ENCODE results near the gene AGPS. TPM values are rescaled to one million over a fixed set of nuclear protein-coding genes. Genes with fewer than 3 reads are reported as not detected.
A peak's percentile ranks its signal among the peaks of the same experiment; 100 is the strongest.

Gene AGPS
- total and polyA plus RNA-seq, 7 experiments from 2014 or later: 11.8 to 60.4 (median 21.8) TPM

DNA sequence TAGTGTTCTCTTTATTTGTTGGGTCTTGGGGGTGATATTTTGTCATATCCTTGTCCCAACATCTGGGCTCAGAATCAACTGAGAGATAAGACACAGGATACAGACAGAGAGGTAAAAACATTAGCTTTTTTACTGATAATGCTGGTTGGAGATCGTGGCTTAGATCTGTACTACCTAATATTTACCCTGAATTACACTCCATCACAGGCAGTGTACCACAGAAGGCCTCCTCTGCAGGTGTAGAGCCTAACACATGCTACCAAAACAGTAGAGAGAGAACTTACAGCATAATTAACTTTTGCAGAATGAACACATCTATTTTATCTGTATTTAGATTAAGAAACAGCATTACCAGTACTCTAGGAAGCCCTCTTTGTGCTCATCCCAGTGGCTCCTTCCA lies 6.8 kb downstream of the AGPS start:
- H3K27me3 Mint-ChIP-seq: no peaks in the 10 kb centered on the region
- no peak for DNase-seq

DNA sequence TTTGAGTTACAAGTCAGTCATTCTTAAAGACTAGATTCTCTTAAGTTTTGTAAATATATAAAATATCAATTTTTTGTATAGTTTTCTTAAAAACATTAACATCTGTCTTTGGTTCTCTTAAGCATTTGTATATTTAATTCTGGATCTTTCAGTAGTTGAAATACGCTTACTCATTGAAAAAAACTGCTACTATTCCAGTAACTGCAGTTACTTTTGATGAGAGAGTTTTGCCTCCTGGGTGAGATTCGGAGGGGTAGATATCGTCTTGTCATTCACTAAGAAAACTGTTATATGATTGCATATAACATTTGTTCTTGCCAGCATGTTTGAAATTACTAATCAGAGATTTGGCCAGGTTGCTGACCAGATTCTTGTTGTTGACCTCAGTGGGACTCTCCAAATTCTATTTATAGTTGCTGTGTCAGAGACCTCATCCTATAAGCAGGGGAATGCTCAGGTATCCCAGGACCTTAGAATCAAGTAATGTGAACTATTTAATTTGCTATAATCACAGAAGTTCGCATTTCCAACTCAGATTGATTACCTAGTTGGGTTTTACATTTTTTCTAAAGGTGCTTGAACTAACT lies 7.9 kb downstream of the AGPS start:
- Mint-ChIP-seq H3K4me3 (no peak overlapping the region), H3K4me1 (peaks cover 38 to 85% (median 70%) of the 10 kb centered on the region in 7 donors), H3K27me3 (no peaks in the 10 kb centered on the region), H3K36me3 (peaks cover 0 to 20% (median 9%) of the 10 kb centered on the region in 5 donors), H3K9me3 (no peaks in the 10 kb centered on the region), H3K27ac (no peak overlapping the region)
- Histone ChIP-seq H3K27me3 (ENCODE audit: control insufficient read depth in 2 of 2, insufficient read depth in 2 of 2, low read length in 2 of 2) (no peaks in the 10 kb centered on the region), H3K36me3 (ENCODE audit: control insufficient read depth in 2 of 3, insufficient read depth in 3 of 3, low read length in 3 of 3) (no peaks in the 10 kb centered on the region), H3K27ac (ENCODE audit: low read depth, low read length) (no peak overlapping the region), H3K4me1 (ENCODE audit: control insufficient read depth in 2 of 2, insufficient read depth in 2 of 2, low read length in 2 of 2) (peaks cover 0 to 11% of the 10 kb centered on the region in 2 donors), H3K4me3 (ENCODE audit: low read length) (no peak overlapping the region), H3K9me3 (ENCODE audit: control insufficient read depth in 2 of 3, low read length in 3 of 3) (no peaks in the 10 kb centered on the region)
- intact Hi-C loops (cut with micrococcal nuclease): loop anchor here in 1 of 2 donors (1.0 kb wide), 1 partner anchor 8 kb away; the partner anchor contains the start of gene AGPS
- ChIA-PET CTCF (no interaction called here), POLR2A (no interaction called here)
- DNase-seq (no peak), ATAC-seq (no peak)

More for the DNA sequence above, 6.8 kb downstream of the AGPS start:
- Mint-ChIP-seq H3K4me3 (no peak overlapping the region), H3K36me3 (peaks cover 0 to 20% (median 10%) of the 10 kb centered on the region in 5 donors), H3K9me3 (no peaks in the 10 kb centered on the region), H3K27ac (no peak overlapping the region), H3K4me1 (peaks cover 48 to 85% (median 77%) of the 10 kb centered on the region in 7 donors)
- peaks cover 5 to 7% of the 10 kb centered on the region in 2 donors for H3K4me1 ChIP-seq (ENCODE audit: control insufficient read depth in 2 of 2, insufficient read depth in 2 of 2, low read length in 2 of 2)
- CTCF ChIA-PET: interaction anchor here (1.0 kb wide), 1 partner anchor 234 kb away, joined by 3 read pairs; no protein-coding TSS in a partner anchor
- H3K9me3 ChIP-seq (ENCODE audit: control insufficient read depth in 2 of 3, low read length in 3 of 3): no peaks in the 10 kb centered on the region
- no peaks in the 10 kb centered on the region for H3K27me3 ChIP-seq (ENCODE audit: control insufficient read depth in 2 of 2, insufficient read depth in 2 of 2, low read length in 2 of 2)
- ATAC-seq: no peak
- H3K4me3 ChIP-seq (ENCODE audit: low read length): no peak overlapping the region
- POLR2A ChIA-PET: no interaction called here
- no peak overlapping the region for H3K27ac ChIP-seq (ENCODE audit: low read depth, low read length)
- H3K36me3 ChIP-seq (ENCODE audit: control insufficient read depth in 2 of 3, insufficient read depth in 3 of 3, low read length in 3 of 3): no peaks in the 10 kb centered on the region
- intact Hi-C loops (cut with micrococcal nuclease): no loop called here

DNA sequence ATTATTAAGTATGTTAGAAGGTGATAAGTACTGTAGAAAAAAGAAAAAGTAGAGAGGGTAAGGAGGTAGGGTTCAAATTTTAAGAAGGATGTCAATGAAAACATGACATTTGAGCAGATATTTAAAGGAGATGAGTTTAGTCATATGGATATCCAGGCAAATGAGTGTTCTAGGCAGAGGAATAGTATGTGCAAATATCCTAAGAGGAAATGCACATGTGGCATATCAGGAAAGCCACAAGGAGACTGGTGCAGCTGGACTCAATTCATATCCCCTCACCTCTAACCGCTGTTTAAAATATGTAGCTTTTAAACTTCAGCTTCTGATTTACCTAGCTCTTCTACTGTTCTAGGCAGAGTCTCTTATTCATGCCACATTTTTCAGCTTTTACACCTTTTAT lies 9.5 kb downstream of the AGPS start:
- ChIA-PET CTCF (no interaction called here), POLR2A (interaction anchor here (0.8 kb wide), 1 partner anchor 8 kb away, joined by 3 read pairs; no protein-coding TSS in a partner anchor)
- Histone ChIP-seq H3K4me3 (ENCODE audit: low read length) (no peak overlapping the region), H3K27ac (ENCODE audit: low read depth, low read length) (no peak overlapping the region), H3K4me1 (ENCODE audit: control insufficient read depth in 2 of 2, insufficient read depth in 2 of 2, low read length in 2 of 2) (peaks cover 0 to 11% of the 10 kb centered on the region in 2 donors), H3K9me3 (ENCODE audit: control insufficient read depth in 2 of 3, low read length in 3 of 3) (no peaks in the 10 kb centered on the region), H3K36me3 (ENCODE audit: control insufficient read depth in 2 of 3, insufficient read depth in 3 of 3, low read length in 3 of 3) (no peaks in the 10 kb centered on the region), H3K27me3 (ENCODE audit: control insufficient read depth in 2 of 2, insufficient read depth in 2 of 2, low read length in 2 of 2) (no peaks in the 10 kb centered on the region)
- ATAC-seq: no peak
- intact Hi-C loops (cut with micrococcal nuclease): no loop called here
- H3K27ac Mint-ChIP-seq: peak overlapping the region in 2 of 9 donors; percentile 2 to 28
- no peaks in the 10 kb centered on the region for H3K27me3 Mint-ChIP-seq
- H3K4me1 Mint-ChIP-seq: peaks cover 31 to 87% (median 71%) of the 10 kb centered on the region in 7 donors
- no peaks in the 10 kb centered on the region for H3K9me3 Mint-ChIP-seq
- no peak for DNase-seq
- peaks cover 0 to 26% (median 8%) of the 10 kb centered on the region in 5 donors for H3K36me3 Mint-ChIP-seq
- H3K4me3 Mint-ChIP-seq: no peak overlapping the region

DNA sequence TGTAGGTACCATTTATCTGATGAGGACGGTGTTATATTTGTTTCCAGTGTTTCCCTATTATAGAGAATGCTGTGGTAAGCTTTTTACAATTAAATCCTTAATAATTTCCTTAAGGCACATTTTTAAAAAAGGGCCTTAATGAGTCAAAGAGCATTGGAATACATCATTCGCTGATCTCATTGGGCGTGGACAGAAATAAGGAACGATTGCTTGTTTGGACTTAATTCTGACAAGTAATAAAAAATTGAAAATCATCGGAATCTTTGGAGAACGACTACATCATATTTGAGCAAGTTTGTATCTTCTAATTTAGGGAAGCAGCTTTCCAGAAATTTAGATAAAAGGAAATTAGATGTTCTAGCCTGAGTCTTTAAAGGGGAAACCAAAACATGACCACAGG lies 11.3 kb downstream of the AGPS start:
- Histone ChIP-seq H3K27me3 (ENCODE audit: control insufficient read depth in 2 of 2, insufficient read depth in 2 of 2, low read length in 2 of 2) (no peaks in the 10 kb centered on the region), H3K36me3 (ENCODE audit: control insufficient read depth in 2 of 3, insufficient read depth in 3 of 3, low read length in 3 of 3) (no peaks in the 10 kb centered on the region), H3K4me3 (ENCODE audit: low read length) (no peak overlapping the region), H3K9me3 (ENCODE audit: control insufficient read depth in 2 of 3, low read length in 3 of 3) (no peaks in the 10 kb centered on the region), H3K27ac (ENCODE audit: low read depth, low read length) (no peak overlapping the region), H3K4me1 (ENCODE audit: control insufficient read depth in 2 of 2, insufficient read depth in 2 of 2, low read length in 2 of 2) (peaks cover 0 to 7% of the 10 kb centered on the region in 2 donors)
- Mint-ChIP-seq H3K9me3 (peaks cover 0 to 3% (median 0%) of the 10 kb centered on the region in 11 donors), H3K27me3 (no peaks in the 10 kb centered on the region), H3K36me3 (peaks cover 0 to 33% (median 16%) of the 10 kb centered on the region in 5 donors), H3K4me1 (peaks cover 23 to 80% (median 64%) of the 10 kb centered on the region in 7 donors), H3K4me3 (no peak overlapping the region), H3K27ac (no peak overlapping the region)
- ATAC-seq: no peak
- no peak for DNase-seq
- CTCF ChIA-PET: interaction anchor here (0.6 kb wide), 1 partner anchor 251 kb away, joined by 5 read pairs; no protein-coding TSS in a partner anchor
- POLR2A ChIA-PET: no interaction called here
- intact Hi-C loops (cut with micrococcal nuclease): no loop called here

DNA sequence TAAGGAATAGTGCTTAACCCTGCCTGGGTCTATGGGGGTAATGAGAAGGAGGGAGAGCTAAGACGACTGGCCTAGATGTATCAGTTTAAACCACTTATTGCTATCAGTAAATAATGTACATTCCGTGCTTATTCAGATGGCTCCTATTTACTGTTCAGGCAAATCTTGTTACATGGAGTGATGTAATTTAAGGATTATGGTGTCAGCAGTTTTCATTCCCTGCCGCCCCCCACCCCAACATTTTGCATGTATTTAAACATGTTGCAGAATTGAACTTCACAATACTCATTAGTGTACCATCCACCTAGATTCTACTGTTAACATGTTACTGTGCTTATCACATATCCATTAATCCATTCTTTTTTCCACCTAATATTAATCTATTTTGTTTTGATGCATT lies 11.7 kb downstream of the AGPS start:
- Mint-ChIP-seq H3K27ac (no peak overlapping the region), H3K4me3 (no peak overlapping the region), H3K9me3 (peaks cover 0 to 3% (median 0%) of the 10 kb centered on the region in 11 donors), H3K27me3 (no peaks in the 10 kb centered on the region), H3K36me3 (peaks cover 0 to 34% (median 16%) of the 10 kb centered on the region in 5 donors), H3K4me1 (peaks cover 20 to 76% (median 60%) of the 10 kb centered on the region in 7 donors)
- Histone ChIP-seq H3K9me3 (ENCODE audit: control insufficient read depth in 2 of 3, low read length in 3 of 3) (no peaks in the 10 kb centered on the region), H3K27me3 (ENCODE audit: control insufficient read depth in 2 of 2, insufficient read depth in 2 of 2, low read length in 2 of 2) (no peaks in the 10 kb centered on the region), H3K36me3 (ENCODE audit: control insufficient read depth in 2 of 3, insufficient read depth in 3 of 3, low read length in 3 of 3) (no peaks in the 10 kb centered on the region), H3K4me1 (ENCODE audit: control insufficient read depth in 2 of 2, insufficient read depth in 2 of 2, low read length in 2 of 2) (peaks cover 0 to 4% of the 10 kb centered on the region in 2 donors), H3K4me3 (ENCODE audit: low read length) (no peak overlapping the region), H3K27ac (ENCODE audit: low read depth, low read length) (no peak overlapping the region)
- intact Hi-C loops (cut with micrococcal nuclease): no loop called here
- ChIA-PET POLR2A (no interaction called here), CTCF (interaction anchor here (0.6 kb wide), 1 partner anchor 251 kb away, joined by 5 read pairs; no protein-coding TSS in a partner anchor)
- ATAC-seq (no peak), DNase-seq (no peak)

DNA sequence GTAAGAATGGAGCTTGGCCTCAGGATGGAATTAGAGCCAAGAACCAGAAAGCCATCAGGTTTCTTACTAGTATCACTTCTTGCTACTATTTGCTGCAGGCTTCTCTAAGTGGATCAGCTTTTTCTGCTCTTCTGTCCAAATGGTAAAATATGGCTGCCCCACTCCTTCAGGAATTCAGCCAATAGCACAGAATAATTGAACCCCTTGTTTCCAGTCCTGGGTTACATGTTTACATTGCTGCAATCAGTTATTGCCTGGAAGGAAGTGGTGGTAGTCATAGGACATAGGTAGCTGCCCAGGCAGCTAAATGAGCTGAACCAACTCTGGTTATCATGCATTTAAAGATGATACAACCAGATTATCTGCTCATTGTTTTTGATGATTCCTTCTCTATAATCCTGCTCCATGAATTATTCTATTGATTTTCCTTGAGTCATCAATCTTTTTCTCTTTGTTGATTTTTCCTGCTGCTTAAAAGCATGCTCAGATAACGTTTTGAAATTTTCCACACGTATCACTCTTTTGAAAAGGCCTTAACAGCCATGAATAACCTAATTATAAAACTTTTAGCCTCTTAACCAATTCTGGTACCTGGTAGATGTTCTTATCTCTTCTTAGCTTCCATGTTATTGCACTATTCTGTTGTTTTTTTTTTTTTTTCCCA lies 12.6 kb downstream of the AGPS start:
- H3K4me3 Mint-ChIP-seq: no peak overlapping the region
- peaks cover 0 to 5% (median 0%) of the 10 kb centered on the region in 11 donors for H3K9me3 Mint-ChIP-seq
- H3K27ac Mint-ChIP-seq: no peak overlapping the region

More for the DNA sequence above, 12.6 kb downstream of the AGPS start:
- H3K27me3 ChIP-seq (ENCODE audit: control insufficient read depth in 2 of 2, insufficient read depth in 2 of 2, low read length in 2 of 2): no peaks in the 10 kb centered on the region
- peaks cover 0 to 39% (median 16%) of the 10 kb centered on the region in 5 donors for H3K36me3 Mint-ChIP-seq
- DNase-seq (no peak), ATAC-seq (no peak)
- no peaks in the 10 kb centered on the region for H3K9me3 ChIP-seq (ENCODE audit: control insufficient read depth in 2 of 3, low read length in 3 of 3)
- ChIA-PET POLR2A (no interaction called here), CTCF (interaction anchor here (2.1 kb wide), 1 partner anchor 72 kb away, joined by 5 read pairs; no protein-coding TSS in a partner anchor)
- H3K4me3 ChIP-seq (ENCODE audit: low read length): no peak overlapping the region
- H3K27ac ChIP-seq (ENCODE audit: low read depth, low read length): no peak overlapping the region
- no peaks in the 10 kb centered on the region for H3K27me3 Mint-ChIP-seq
- H3K4me1 ChIP-seq (ENCODE audit: control insufficient read depth in 2 of 2, insufficient read depth in 2 of 2, low read length in 2 of 2): peaks cover 0 to 4% of the 10 kb centered on the region in 2 donors
- peaks cover 18 to 74% (median 57%) of the 10 kb centered on the region in 7 donors for H3K4me1 Mint-ChIP-seq
- intact Hi-C loops (cut with micrococcal nuclease): no loop called here
- no peaks in the 10 kb centered on the region for H3K36me3 ChIP-seq (ENCODE audit: control insufficient read depth in 2 of 3, insufficient read depth in 3 of 3, low read length in 3 of 3)

All from naive thymus-derived CD4-positive, alpha-beta T cell (primary cell).